ENCODE data around the gene GTPBP1.

GRCh38 chr22:38735465-38736256, 29.9 kb downstream of the GTPBP1 start:
- TF ChIP-seq POLR2A (IDR thresholded peaks at IDR 0.05; ENCODE audit: low read depth), result no peak
- no peak for TF ChIP-seq CTCF (IDR thresholded peaks at IDR 0.05)

Measured in esophagus muscularis mucosa (tissue), 3 donors.